CD14-positive monocyte (primary cell): ENCODE results near the gene SNX5. TPM values are rescaled to one million over a fixed set of nuclear protein-coding genes. Genes with fewer than 3 reads are reported as not detected.

Source experiments
- DNase-seq, 3 donors: peaks; one replicate each; pipeline ENCODE4 v3.0.0-alpha.2; 2011 to 2022
- H2AFZ ChIP-seq: 2 replicates; pipeline ENCODE4 v1.6.0; 2012; ENCODE audit warnings: mild to moderate bottlenecking, low read depth, low read length, inconsistent platforms; ENCODE audit not compliant: insufficient read depth, poor library complexity, severe bottlenecking
- H3K27ac ChIP-seq, 2 donors: 1 replicate in 1 of 2; 2 replicates in 1 of 2; pipeline ENCODE4 v1.5.1; 2012 to 2013; ENCODE audit warnings: low read length in 2 of 2, control low read depth in 1 of 2, inconsistent platforms in 1 of 2, low read depth in 1 of 2, mild to moderate bottlenecking in 1 of 2
- H3K27me3 ChIP-seq, 2 donors: one replicate each; pipeline versions ENCODE4 v1.6.0 to v1.6.1; 2011 to 2013; ENCODE audit warnings: low read length in 2 of 2; ENCODE audit not compliant: control insufficient read depth in 2 of 2, insufficient read depth in 2 of 2
- H3K36me3 ChIP-seq, 2 donors: replicated peaks in 1 of 2; 1 replicate in 1 of 2; 2 replicates in 1 of 2; pipeline versions ENCODE4 v1.5.1 to v1.6.1; 2012 to 2013; ENCODE audit warnings: low read length in 2 of 2, control low read depth in 1 of 2, inconsistent platforms in 1 of 2, mild to moderate bottlenecking in 1 of 2; ENCODE audit not compliant: insufficient read depth in 2 of 2, control insufficient read depth in 1 of 2
- H3K4me1 ChIP-seq, 2 donors: 1 replicate in 1 of 2; 2 replicates in 1 of 2; pipeline versions ENCODE4 v1.5.1 to v1.6.1; 2012 to 2013; ENCODE audit warnings: low read length in 2 of 2, control low read depth in 1 of 2, inconsistent platforms in 1 of 2, mild to moderate bottlenecking in 1 of 2, moderate library complexity in 1 of 2; ENCODE audit not compliant: insufficient read depth in 2 of 2, control insufficient read depth in 1 of 2
- H3K4me2 ChIP-seq: replicated peaks from 2 replicates; pipeline ENCODE3; 2012; ENCODE audit warnings: low read length, moderate library complexity, mild to moderate bottlenecking; ENCODE audit not compliant: poor library complexity, severe bottlenecking; ENCODE audit errors: extremely low read depth
- H3K4me3 ChIP-seq, 3 experiments: fragments of 200-600 bp in 1 of 3; sonication (generic) in 1 of 3; replicated peaks in 1 of 3; 1 replicate in 2 of 3; 2 replicates in 1 of 3; pipeline ENCODE4 v1.5.1; 2011 to 2013; ENCODE audit warnings: low read length in 3 of 3, mild to moderate bottlenecking in 3 of 3, control low read depth in 2 of 3, low read depth in 2 of 3, inconsistent platforms in 1 of 3, moderate library complexity in 1 of 3
- H3K79me2 ChIP-seq: 2 replicates; pipeline ENCODE4 v1.6.0; 2012; ENCODE audit warnings: mild to moderate bottlenecking, control low read depth, inconsistent platforms, low read length, moderate library complexity; ENCODE audit not compliant: insufficient read depth
- H3K9ac ChIP-seq: 2 replicates; pipeline ENCODE4 v1.6.0; 2017; ENCODE audit warnings: low read length, mild to moderate bottlenecking; ENCODE audit not compliant: insufficient read depth, poor library complexity, severe bottlenecking
- H3K9me3 ChIP-seq, 2 donors: replicated peaks in 1 of 2; 1 replicate in 1 of 2; 2 replicates in 1 of 2; pipeline versions ENCODE4 v1.5.1 to v1.6.1; 2012 to 2013; ENCODE audit warnings: low read length in 2 of 2, control low read depth in 1 of 2; ENCODE audit not compliant: control insufficient read depth in 1 of 2, insufficient read depth in 1 of 2
- H4K20me1 ChIP-seq: 2 replicates; pipeline ENCODE4 v1.6.0; 2012; ENCODE audit warnings: mild to moderate bottlenecking, low read length, control low read depth, moderate library complexity; ENCODE audit not compliant: insufficient read depth
- H3K27ac Mint-ChIP-seq, 7 donors: one replicate each; pipeline ENCODE4 v1.8.0; 2020; ENCODE audit warnings: mild to moderate bottlenecking in 7 of 7, mixed read lengths in 7 of 7, moderate library complexity in 6 of 7, inconsistent platforms in 2 of 7
- H3K27me3 Mint-ChIP-seq, 3 donors: one replicate each; pipeline ENCODE4 v1.8.0; 2021 to 2022; ENCODE audit warnings: low read depth in 3 of 3, mild to moderate bottlenecking in 3 of 3, mixed read lengths in 3 of 3, moderate library complexity in 3 of 3, inconsistent platforms in 1 of 3
- H3K36me3 Mint-ChIP-seq, 2 donors: one replicate each; pipeline ENCODE4 v1.8.0; 2020; ENCODE audit warnings: mixed read lengths in 2 of 2, inconsistent platforms in 1 of 2, mild to moderate bottlenecking in 1 of 2
- H3K4me1 Mint-ChIP-seq: one replicate; pipeline ENCODE4 v1.8.0; 2020; ENCODE audit warnings: mild to moderate bottlenecking, mixed read lengths
- H3K4me3 Mint-ChIP-seq, 2 donors: one replicate each; pipeline ENCODE4 v1.8.0; 2020; ENCODE audit warnings: mild to moderate bottlenecking in 2 of 2, mixed read lengths in 2 of 2, moderate library complexity in 1 of 2
- H3K9me3 Mint-ChIP-seq, 7 donors: one replicate each; pipeline ENCODE4 v1.8.0; 2020 to 2022; ENCODE audit warnings: mixed read lengths in 7 of 7, mild to moderate bottlenecking in 6 of 7, moderate library complexity in 6 of 7, inconsistent platforms in 2 of 7
- WGBS: methylation state at CpG from one replicate; pipeline ENCODE4 v1.1.5; 2013; ENCODE audit warnings: missing lambda C conversion rate; ENCODE audit not compliant: insufficient coverage; 5-methylcytosine and 5-hydroxymethylcytosine counted together
- intact Hi-C, 2 donors: fragments of 100-400 bp; cut with micrococcal nuclease; formaldehyde crosslinking; loops; one replicate each; pipeline versions ENCODE4 v1.15.0 to v1.15.1; 2023
- polyA plus RNA-seq, 3 donors: library from polyadenylated mRNA; depleted of rRNA in 1 of 3; unstranded in 2 of 3; stranded (reverse) in 1 of 3; fragments of 300-500 nt in 2 of 3; fragments of >200 nt in 1 of 3; fragmentation: Illumina TruSeq in 2 of 3; gene quantifications; 1 replicate in 2 of 3; 2 replicates in 1 of 3; pipeline ENCODE4 v1.2.3, GENCODE V29; 2012 to 2021
- TF ChIP-seq, protein P1 (sequence below): fragments of 200-600 bp; IDR thresholded peaks from one replicate; pipeline ENCODE4 v1.8.0; 2022; ENCODE audit warnings: antibody characterized with exemption, mild to moderate bottlenecking

SNX5 gene
- polyA plus RNA-seq, 3 donors: 55.6 to 83.8 (median 66.1) TPM

- H2AFZ ChIP-seq: no peak overlapping the region
- peaks cover 83% of the 10 kb centered on the region for H3K79me2 ChIP-seq
- intact Hi-C loops: no loop called here
- H3K27ac Mint-ChIP-seq: peak overlapping the region in 2 of 7 donors; percentile 6 to 74
- peaks cover 0 to 2% (median 0%) of the 10 kb centered on the region in 7 donors for H3K9me3 Mint-ChIP-seq
- H3K36me3 ChIP-seq: peaks cover 62 to 67% of the 10 kb centered on the region in 2 donors
- no peak overlapping the region for H3K4me3 Mint-ChIP-seq
- WGBS: no CpG with 5 or more reads among the region's 3 CpGs
- H3K9ac ChIP-seq: no peak overlapping the region
- no peaks in the 10 kb centered on the region for H3K27me3 Mint-ChIP-seq
- H3K9me3 ChIP-seq: no peaks in the 10 kb centered on the region
- TF ChIP-seq, protein P1, sequence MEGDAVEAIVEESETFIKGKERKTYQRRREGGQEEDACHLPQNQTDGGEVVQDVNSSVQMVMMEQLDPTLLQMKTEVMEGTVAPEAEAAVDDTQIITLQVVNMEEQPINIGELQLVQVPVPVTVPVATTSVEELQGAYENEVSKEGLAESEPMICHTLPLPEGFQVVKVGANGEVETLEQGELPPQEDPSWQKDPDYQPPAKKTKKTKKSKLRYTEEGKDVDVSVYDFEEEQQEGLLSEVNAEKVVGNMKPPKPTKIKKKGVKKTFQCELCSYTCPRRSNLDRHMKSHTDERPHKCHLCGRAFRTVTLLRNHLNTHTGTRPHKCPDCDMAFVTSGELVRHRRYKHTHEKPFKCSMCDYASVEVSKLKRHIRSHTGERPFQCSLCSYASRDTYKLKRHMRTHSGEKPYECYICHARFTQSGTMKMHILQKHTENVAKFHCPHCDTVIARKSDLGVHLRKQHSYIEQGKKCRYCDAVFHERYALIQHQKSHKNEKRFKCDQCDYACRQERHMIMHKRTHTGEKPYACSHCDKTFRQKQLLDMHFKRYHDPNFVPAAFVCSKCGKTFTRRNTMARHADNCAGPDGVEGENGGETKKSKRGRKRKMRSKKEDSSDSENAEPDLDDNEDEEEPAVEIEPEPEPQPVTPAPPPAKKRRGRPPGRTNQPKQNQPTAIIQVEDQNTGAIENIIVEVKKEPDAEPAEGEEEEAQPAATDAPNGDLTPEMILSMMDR: no peak
- H3K4me3 ChIP-seq: no peak overlapping the region
- H3K4me1 Mint-ChIP-seq: peaks cover 25% of the 10 kb centered on the region
- H3K27me3 ChIP-seq: no peaks in the 10 kb centered on the region
- peaks cover 83% of the 10 kb centered on the region for H4K20me1 ChIP-seq
- no peak for DNase-seq
- H3K4me2 ChIP-seq: no peak overlapping the region
- H3K4me1 ChIP-seq: peaks cover 0 to 7% of the 10 kb centered on the region in 2 donors
- H3K27ac ChIP-seq: peak overlapping the region in 1 of 2 donors; percentile 17
- H3K36me3 Mint-ChIP-seq: peaks cover 63 to 72% of the 10 kb centered on the region in 2 donors
Measured at GRCh38 chr20:17955302-17955701, 13.3 kb downstream of the SNX5 start.

DNA sequence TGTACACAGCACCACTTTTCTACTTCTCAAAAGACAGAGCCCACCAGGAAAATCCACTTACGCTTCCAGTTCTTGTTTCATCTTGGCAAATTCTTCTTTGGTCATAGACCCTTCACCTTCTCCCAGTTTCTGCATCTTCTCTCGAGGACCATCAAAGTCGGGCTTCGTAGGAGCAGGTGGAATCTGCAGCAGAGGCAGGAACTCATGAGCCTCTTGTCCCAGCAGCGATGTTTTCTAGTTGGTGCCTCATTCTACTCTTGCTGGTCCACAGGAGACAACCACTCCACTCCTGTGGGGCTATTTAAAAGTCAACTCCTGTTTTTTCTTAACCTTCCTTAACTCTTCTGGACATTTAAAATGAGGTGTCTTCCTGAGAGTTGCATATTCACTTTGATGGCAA, 14.7 kb downstream of the SNX5 start:
- Histone ChIP-seq H2AFZ (no peak overlapping the region), H3K4me1 (no peaks in the 10 kb centered on the region), H3K9me3 (no peaks in the 10 kb centered on the region), H3K27ac (peak overlapping the region in 1 of 2 donors; percentile 2), H3K4me2 (no peak overlapping the region), H3K36me3 (peaks cover 76 to 81% of the 10 kb centered on the region in 2 donors), H3K4me3 (no peak overlapping the region), H3K79me2 (peaks cover 69% of the 10 kb centered on the region), H4K20me1 (peaks cover 78% of the 10 kb centered on the region), H3K9ac (no peak overlapping the region), H3K27me3 (no peaks in the 10 kb centered on the region)
- Mint-ChIP-seq H3K27me3 (no peaks in the 10 kb centered on the region), H3K4me1 (peaks cover 13% of the 10 kb centered on the region), H3K27ac (peak overlapping the region in 2 of 7 donors; percentile 57 to 79), H3K36me3 (peaks cover 77 to 86% of the 10 kb centered on the region in 2 donors), H3K9me3 (peaks cover 0 to 2% (median 0%) of the 10 kb centered on the region in 7 donors), H3K4me3 (no peak overlapping the region)
- TF ChIP-seq, protein P1: no peak
- intact Hi-C loops: no loop called here
- DNase-seq: no peak
- WGBS: 100% methylated on average over 5 of the region's 5 CpGs
